Right lobe of liver (tissue), 4 donors: ENCODE results near the gene DRAXIN.

ENCODE experiments used
- POLR2A ChIP-seq: fragments of 450-650 bp; IDR thresholded peaks from one replicate; pipeline ENCODE4 v1.6.1; 2017; ENCODE audit warnings: antibody characterized with exemption, mild to moderate bottlenecking
- TF ChIP-seq, protein P1 (sequence below), 4 donors: fragments of 200-600 bp in 3 of 4; fragments of 450-650 bp in 1 of 4; IDR thresholded peaks; one replicate each; pipeline versions ENCODE4 v1.5.1 to v1.8.0; 2016 to 2022; ENCODE audit warnings: antibody characterized with exemption in 4 of 4, mild to moderate bottlenecking in 2 of 4
- donor health status: DM: no; HTN: no; CAD: no.
- donor health status: DM: no; HTN: no; CAD: no.
- donor health status: DM: no; HTN: yes; CAD: no.

DNA sequence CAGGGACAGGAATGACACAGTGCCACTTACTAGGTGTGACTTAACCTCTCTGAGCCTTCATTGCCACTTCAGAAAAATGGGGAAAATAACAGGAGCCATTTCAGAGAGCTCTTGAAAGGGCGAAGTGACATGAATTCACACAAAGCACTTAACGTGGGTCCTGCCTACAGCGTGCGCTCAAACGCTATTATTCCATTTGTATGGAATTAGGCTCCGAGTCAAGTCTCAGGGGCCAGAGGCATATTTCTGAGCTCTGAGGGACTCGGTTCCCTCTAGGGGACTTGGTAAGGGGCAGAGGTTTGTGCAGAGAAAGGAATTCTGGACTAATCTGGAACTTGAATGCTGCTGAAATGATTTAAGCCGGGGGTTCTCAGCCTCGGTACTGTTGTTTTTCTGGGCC is 14.1 kb downstream of the DRAXIN start:
- no peak for TF ChIP-seq POLR2A
- TF ChIP-seq, protein P1, sequence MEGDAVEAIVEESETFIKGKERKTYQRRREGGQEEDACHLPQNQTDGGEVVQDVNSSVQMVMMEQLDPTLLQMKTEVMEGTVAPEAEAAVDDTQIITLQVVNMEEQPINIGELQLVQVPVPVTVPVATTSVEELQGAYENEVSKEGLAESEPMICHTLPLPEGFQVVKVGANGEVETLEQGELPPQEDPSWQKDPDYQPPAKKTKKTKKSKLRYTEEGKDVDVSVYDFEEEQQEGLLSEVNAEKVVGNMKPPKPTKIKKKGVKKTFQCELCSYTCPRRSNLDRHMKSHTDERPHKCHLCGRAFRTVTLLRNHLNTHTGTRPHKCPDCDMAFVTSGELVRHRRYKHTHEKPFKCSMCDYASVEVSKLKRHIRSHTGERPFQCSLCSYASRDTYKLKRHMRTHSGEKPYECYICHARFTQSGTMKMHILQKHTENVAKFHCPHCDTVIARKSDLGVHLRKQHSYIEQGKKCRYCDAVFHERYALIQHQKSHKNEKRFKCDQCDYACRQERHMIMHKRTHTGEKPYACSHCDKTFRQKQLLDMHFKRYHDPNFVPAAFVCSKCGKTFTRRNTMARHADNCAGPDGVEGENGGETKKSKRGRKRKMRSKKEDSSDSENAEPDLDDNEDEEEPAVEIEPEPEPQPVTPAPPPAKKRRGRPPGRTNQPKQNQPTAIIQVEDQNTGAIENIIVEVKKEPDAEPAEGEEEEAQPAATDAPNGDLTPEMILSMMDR (IDR thresholded peaks at IDR 0.05): no peak
